ENCODE measurements around the gene KLK5.

DNA sequence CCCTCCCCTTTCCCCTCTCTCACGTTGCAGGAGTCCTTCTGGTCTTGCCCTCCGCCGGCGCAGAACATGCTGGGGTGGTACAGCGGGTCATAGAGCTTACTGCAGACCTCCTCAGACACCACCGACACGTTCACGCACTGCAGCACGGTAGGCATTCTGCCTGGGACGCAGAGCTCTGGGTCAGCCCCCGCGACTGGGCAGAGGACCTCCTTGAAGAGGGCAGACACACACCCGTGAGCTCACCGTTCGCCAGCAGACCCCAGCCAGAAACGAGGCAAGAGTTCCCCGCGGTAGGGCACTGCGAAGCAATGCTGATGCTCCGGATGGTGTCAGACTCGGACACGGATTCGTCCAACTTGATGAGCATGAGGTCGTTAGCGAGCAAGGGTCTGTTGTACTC, 44.5 kb downstream of the KLK5 start:
- TF ChIP-seq, protein P1, sequence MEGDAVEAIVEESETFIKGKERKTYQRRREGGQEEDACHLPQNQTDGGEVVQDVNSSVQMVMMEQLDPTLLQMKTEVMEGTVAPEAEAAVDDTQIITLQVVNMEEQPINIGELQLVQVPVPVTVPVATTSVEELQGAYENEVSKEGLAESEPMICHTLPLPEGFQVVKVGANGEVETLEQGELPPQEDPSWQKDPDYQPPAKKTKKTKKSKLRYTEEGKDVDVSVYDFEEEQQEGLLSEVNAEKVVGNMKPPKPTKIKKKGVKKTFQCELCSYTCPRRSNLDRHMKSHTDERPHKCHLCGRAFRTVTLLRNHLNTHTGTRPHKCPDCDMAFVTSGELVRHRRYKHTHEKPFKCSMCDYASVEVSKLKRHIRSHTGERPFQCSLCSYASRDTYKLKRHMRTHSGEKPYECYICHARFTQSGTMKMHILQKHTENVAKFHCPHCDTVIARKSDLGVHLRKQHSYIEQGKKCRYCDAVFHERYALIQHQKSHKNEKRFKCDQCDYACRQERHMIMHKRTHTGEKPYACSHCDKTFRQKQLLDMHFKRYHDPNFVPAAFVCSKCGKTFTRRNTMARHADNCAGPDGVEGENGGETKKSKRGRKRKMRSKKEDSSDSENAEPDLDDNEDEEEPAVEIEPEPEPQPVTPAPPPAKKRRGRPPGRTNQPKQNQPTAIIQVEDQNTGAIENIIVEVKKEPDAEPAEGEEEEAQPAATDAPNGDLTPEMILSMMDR (IDR thresholded peaks at IDR 0.05), result no peak
- TF ChIP-seq POLR2A (IDR thresholded peaks at IDR 0.05), result no peak

All from Peyer's patch (tissue), 4 donors.